GM19467 (cell line): ENCODE results near the gene PLEKHB2.
A peak's percentile ranks its signal among the peaks of the same experiment; 100 is the strongest.
"Not testable (repeated sequence)": the region's sequence is repeated elsewhere in the genome, so short reads cannot be mapped to it uniquely, and the experiment has no call there.

Experiments
- ATAC-seq: cut with Tn5 transposase; IDR thresholded peaks from one replicate; pipeline ENCODE4 v1.9.1; 2021; ENCODE audit warnings: mild to moderate bottlenecking, moderate library complexity; ENCODE audit not compliant: unreplicated experiment

Gene PLEKHB2

DNA sequence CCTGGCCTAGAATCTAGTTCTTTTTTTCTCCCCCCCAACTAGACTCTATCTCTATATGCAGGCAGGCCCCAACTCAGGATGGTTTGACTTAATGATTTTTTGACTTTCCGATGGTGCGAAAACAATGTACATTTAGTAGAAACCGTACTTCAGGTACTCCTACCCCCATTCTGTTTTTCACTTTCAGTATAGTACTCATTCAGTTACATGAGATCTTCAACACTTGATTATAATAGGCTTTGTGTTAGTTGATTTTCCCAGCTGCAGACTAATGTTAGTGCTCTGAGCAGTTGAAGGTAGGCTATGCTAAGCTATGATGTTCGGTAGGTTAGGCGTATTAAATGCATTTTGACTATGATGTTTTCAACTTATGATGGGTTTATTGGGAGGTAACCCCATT lies 37.7 kb downstream of the PLEKHB2 start:
- no peak for ATAC-seq

DNA sequence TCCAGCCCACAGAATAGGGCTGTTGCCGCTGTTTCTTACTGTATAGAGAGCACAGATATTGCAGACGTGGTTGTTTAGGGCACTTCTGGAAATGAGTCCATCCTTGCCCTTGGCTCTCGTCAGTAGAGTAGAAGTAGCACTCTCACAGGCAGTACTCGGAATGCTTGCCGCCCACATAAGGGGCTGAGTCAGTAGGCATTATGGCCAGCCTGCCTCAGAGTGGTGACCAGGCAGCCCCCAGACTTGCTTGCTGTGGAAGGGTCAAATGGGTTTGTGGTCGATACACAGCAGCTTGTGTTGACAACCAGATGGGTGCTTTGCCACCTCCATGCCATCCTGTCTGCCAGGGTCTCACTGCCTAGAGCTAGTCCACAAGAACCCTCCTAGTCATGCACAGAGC lies 38.7 kb downstream of the PLEKHB2 start:
- no peak for ATAC-seq

DNA sequence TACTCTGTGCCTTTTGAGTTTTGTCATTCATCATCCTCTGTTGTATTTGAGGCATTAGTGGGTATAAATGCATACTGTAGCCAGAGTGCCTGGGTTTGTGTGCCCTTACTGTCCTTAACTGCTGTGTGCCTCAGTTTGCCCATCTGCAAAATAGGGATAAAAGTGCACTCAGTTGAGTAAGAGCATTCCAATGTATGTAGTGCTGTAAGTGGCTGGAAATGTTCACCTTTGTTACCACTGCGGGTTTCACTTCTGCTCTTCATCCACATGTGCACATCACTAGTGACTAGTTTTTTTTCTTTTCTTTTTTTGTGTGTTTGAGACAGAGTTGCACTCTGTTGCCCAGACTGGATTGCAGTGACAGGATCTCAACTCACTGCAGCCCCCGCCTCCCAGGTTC lies 39.9 kb downstream of the PLEKHB2 start:
- peak; percentile 57 for ATAC-seq

DNA sequence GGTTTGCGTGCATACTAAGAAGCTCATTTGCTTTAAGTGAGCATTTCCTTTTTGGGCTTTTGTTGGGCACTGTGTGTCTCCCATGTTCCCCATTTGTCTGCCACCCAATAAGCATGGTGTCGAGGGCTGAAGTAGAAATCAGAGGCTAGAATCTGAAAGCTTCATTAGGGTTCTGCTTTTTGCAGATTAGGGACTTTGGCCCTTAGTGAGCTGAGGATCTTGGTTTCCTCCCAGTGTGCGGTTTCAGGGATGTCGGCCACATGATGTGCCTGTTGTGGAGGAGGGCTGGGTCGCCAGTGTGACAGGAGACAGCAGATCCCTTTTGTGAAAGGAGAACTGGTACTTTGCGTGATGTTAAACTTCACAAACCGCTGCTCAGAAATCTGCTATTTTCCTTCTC lies 41.1 kb downstream of the PLEKHB2 start:
- no peak for ATAC-seq

DNA sequence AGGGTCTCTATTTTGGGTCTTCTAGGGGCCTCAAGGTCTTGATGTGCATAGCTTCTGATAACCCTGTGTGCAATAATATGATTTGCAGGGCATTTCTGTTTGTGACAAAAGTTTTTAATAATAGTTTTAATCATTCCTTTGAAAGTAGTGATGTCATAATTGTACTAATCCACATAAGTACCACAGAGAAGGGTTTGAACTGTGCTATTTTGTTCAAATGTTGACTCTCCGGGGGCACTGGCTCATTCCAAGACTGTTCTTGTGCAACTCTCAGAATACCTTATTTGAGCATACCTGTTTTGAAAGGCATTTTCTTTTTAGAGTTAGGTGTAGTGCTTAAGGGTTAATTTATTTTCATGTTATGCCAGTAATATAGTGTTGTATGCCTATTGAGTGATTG lies 41.6 kb downstream of the PLEKHB2 start:
- no peak for ATAC-seq

DNA sequence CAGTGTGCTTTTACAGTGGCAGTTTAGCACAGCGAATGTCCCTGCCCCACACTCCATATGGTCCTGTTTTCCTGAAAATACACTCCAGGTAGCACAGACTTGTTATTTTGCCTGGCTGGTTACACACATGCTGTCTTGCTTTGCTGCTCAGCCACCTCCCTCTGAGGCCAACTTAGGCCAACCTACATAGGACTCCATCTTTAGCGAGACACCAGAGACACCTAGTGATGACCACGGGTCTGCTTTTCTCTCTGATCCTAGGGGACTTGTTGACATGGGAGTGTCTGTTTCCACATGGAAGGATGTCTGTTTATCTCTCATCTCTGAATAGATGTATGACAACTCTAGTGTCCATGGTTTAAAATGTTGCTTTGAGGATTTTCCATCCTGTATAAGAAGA lies 43.3 kb downstream of the PLEKHB2 start:
- no peak for ATAC-seq

- ATAC-seq = not testable (repeated sequence)
Observed at GRCh38 chr2:131150109-131150508, 45.0 kb downstream of the PLEKHB2 start.

DNA sequence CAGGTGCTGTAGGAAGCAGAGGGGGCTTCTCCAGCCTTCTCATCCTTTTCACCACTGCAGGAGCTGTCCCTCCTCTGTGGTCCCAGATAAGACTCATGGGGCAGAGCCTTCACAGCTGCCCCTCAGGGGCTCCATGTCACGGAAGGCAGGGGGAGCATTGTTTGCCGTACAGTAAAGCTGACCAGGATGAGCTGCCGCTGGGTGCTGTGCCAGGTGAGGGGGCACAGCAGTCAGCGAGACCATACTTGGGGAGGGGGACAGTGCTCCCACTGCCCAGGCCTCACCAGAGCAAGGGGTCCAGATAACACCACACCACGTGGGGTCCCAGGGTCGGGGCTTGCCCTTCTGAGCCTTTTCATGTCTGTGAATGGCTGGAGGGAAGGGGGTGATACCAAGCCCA lies 46.3 kb downstream of the PLEKHB2 start:
- no peak for ATAC-seq

DNA sequence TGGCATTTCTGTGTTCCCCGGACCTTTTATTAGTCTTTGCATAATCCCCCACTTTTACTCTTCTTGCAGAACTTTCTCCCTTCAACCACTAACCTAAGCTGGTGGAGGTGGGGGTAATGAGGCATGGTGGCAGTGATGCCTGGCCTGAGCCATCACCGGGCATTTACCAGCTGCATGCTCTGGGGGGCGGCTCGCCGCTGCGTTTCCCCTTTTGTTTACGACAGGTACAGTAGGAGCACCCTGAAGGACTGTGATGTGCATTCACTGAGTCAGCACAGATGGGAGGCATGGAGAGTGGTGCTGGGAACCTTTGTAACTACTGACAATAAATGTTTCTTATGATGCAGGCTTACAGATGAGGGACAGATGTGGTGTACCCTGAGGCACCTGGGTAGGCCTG lies 46.9 kb downstream of the PLEKHB2 start:
- no peak for ATAC-seq

DNA sequence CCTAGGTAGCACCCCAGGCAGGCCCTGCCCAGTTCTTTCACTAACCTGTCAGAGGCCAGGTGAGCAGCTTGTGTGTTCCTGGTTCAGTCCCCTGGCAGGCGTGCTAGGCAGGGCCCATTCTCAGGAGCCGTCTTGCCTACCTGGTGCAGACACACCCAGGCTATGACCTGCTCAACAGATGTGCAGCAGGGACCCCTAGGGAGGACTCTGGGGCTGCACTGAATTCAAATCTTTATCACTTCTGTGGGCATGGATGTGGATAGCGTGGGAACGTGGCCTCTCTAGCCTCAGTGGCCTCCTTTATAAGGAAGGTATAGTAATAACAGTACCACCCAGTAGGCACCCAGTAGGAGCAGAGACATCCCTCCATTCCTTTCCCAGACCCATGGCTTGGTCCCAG lies 48.4 kb downstream of the PLEKHB2 start:
- ATAC-seq = no peak

GRCh38 chr2:131154071-131154531 lies 49.0 kb downstream of the PLEKHB2 start:
- ATAC-seq = peak; percentile 91

- ATAC-seq = no peak
Observed at GRCh38 chr2:131154647-131155046, 49.5 kb downstream of the PLEKHB2 start.

GRCh38 chr2:131155208-131155855 lies 50.2 kb downstream of the PLEKHB2 start:
- ATAC-seq = no peak

DNA sequence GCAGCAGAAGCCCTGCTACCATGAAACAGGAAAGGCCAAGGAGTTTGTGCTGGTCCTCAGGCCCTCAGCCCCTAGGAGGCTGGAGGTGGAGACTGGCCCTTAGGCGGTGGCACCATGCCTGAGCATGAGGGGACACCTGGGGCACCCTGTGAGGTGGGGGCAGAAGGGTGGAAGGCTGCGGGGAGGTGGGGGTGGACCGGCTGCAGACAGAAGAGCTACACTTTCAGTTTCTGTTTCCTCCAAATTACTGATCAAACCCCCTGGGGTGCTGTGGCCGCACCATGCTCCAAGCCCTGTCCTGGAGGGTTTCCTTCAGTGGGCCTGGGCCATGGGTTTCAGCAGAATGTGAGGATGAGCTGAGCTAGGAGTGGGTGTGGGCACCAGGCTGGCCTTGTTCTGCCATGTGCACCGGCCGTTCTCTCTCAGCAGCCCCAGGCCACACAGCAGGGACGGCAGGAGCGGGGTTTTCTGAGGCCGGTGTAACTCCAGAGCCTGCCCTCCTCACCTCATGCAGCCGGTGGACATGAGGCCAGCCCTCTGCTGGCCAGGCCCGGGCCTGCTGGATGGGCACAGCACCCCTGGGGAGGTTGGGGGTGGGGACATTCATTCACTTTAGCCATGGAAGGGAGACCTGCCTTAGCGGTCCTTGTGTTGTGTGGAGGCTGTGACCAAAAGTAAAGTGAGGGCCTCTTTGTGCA lies 51.5 kb downstream of the PLEKHB2 start:
- ATAC-seq = peak; percentile 40

DNA sequence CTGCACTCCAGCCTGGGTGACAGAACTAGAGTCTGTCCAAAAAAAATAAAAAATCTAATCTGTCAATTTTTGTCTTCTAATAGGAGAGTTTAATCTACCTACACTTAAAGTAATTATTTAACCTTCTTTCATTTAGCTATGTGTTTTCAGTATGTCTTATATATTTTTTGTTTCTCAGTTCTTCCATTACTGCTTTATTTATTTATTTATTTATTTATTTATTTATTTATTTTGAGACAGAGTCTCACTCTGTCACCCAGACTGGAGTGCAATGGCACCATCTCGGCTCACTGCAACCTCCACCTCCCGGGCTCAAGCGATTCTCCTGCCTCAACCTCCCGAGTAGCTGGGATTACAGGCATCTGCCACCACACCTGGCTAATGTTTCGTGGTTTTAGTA lies 60.4 kb downstream of the PLEKHB2 start:
- not testable (repeated sequence) for ATAC-seq

GRCh38 chr2:131168538-131168937 lies 63.4 kb downstream of the PLEKHB2 start:
- no peak for ATAC-seq

DNA sequence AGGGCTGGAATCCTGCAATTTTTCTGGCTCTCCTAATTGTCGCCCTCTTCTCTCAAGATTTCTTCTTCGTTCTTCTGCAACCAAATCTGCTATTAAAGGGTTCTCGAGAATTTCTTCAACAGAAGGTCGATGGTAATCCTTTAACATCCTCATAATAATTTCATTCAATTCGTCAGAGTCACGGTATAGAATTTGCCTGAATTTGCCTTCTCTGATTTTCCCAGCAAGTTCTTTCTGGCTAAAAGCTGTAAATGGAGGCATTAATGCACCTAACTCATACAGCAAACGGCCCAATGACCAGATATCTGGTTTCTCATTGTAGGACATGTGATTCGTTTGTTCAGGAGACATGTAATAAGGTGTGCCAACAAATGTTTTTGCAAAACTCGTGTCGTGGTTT lies 72.9 kb downstream of the PLEKHB2 start:
- not testable (repeated sequence) for ATAC-seq

DNA sequence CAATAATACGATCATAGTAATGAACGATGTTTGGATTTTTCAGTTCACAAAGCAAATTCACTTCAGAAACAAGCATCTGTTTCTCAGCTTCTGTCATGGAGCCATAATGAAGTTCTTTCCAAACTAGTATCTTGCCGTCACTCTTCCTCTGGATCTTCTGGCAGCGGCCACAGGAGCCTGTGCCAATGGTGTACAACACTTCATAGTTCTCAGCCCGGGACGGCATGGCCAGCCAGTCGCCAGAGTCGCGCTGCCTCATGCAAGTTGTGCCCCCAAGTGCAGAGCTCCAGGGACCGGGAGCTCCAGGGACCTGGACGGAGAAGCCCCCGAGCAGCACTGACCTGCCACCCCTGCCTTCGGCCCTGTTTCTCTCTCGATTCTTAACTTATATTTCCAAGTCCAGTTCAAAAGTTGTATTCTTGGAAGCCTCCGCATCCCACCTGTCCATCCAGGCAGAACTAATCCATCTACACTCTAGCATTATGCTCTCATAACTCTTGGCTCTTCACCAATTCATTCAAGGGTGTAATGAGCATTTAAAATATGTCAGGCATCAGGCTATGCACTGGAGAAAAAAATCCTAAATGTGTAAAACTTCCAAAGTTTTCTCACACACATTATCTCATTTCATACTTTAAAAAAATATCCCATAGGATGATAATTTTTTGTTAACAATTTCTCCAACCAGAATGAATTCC lies 73.7 kb downstream of the PLEKHB2 start:
- ATAC-seq = not testable (repeated sequence)

DNA sequence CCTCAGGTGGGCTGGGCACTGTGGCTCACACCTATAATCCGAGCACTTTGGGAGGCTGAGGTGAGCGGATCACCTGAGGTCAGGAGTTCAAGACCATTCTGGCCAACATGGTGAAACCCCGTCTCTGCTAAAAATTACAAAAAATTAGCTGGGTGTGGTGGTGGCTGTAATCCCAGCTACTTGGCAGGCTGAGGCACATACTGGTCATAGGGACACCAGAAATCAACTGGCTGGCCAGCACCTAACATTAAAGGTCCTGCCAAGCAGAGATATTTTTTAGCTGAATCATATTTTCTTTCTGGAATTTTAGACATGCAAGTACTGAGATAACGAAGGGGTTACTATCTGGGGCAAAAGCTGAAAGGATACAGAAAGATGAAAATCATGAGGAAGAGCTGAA lies 76.3 kb downstream of the PLEKHB2 start:
- not testable (repeated sequence) for ATAC-seq

DNA sequence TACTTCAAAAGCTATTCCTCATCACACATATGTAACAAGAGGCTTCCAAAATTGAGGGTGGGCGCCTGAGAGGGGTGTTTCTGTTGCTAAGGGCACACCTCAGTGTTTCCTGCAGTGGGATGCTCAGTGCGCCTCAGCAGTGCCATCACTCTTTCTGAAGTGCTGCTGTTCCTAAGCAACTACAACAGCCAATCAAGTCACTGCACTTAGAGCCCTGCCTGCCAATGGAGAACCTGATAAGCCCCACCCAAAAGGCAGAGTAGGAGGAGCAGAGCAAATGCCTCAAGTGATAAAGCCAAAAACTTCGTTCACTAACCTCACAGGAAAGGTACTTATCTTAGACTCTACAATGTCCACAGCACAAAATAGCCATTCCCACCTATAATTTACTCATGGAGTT lies 88.3 kb downstream of the PLEKHB2 start:
- ATAC-seq = not testable (repeated sequence)

- not testable (repeated sequence) for ATAC-seq
Observed at GRCh38 chr2:131196186-131196585, 91.0 kb downstream of the PLEKHB2 start.
